ENCODE data around the gene CDH23. TPM values are rescaled to one million over a fixed set of nuclear protein-coding genes. Genes with fewer than 3 reads are reported as not detected.

Gene CDH23
- total RNA-seq, 1 experiment from 2014 or later, result not detected

DNA sequence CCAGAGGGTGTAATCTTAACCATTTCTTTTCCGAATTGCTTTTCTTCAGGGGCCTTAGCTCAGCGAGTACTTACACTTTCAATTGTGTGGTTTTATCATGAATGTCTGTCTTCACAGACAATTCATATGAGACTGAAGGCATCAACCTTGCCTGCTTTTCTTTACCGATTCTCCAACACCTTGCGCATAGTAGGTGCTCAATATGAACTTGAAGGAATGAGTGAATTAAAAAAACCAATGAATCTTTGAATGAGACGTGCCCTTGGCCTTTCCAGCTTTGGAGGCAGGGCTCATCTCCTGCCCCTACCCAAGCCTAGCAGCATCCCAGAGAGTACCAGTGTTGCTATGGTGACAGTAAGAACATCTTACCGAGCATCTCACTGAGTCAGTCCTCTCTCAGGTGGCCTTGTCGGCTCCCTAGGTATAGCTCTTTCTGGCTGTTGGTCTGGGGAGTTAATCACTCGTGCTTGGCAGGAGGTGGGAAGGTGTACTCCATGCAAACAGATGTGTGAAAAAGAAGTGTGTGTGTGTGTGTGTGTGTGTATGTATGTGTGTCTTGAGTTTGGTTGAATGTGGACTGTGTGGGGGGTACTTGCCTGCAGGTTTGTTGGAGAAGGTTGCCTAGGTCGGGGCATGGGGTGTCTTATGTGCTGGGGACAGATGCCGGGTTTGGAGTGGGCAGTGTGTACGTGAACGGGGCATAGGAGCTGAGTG is 215.1 kb downstream of the CDH23 start:
- H2AFZ ChIP-seq (ENCODE audit: low read length), result no peak overlapping the region
- ChIA-PET CTCF (no interaction called here), POLR2A (ENCODE audit: unreplicated experiment) (no interaction called here)
- DNase-seq, result no peak
- H3K36me3 ChIP-seq (ENCODE audit: low read depth, low read length), result no peaks in the 10 kb centered on the region
- no peaks in the 10 kb centered on the region for H4K20me1 ChIP-seq (ENCODE audit: low read length)
- no peaks in the 10 kb centered on the region for H3K27me3 ChIP-seq (ENCODE audit: low read length)
- no TSS peak for BruUV-seq (replicated peaks)
- H3K79me2 ChIP-seq (ENCODE audit: low read length), result no peaks in the 10 kb centered on the region
- TF ChIP-seq, protein P1, sequence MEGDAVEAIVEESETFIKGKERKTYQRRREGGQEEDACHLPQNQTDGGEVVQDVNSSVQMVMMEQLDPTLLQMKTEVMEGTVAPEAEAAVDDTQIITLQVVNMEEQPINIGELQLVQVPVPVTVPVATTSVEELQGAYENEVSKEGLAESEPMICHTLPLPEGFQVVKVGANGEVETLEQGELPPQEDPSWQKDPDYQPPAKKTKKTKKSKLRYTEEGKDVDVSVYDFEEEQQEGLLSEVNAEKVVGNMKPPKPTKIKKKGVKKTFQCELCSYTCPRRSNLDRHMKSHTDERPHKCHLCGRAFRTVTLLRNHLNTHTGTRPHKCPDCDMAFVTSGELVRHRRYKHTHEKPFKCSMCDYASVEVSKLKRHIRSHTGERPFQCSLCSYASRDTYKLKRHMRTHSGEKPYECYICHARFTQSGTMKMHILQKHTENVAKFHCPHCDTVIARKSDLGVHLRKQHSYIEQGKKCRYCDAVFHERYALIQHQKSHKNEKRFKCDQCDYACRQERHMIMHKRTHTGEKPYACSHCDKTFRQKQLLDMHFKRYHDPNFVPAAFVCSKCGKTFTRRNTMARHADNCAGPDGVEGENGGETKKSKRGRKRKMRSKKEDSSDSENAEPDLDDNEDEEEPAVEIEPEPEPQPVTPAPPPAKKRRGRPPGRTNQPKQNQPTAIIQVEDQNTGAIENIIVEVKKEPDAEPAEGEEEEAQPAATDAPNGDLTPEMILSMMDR (conservative IDR thresholded peaks at IDR 0.05; ENCODE audit: low read depth, low read length), result no peak
- TF ChIP-seq EZH2 (IDR thresholded peaks at IDR 0.05; ENCODE audit: low read length, unreplicated experiment), result no peak
- no peak for TF ChIP-seq EZH2phosphoT487 (IDR thresholded peaks at IDR 0.05; ENCODE audit: borderline replicate concordance, low read length)
- H3K27ac ChIP-seq (ENCODE audit: low read length), result no peak overlapping the region
- H3K4me2 ChIP-seq (ENCODE audit: low read length), result no peak overlapping the region
- no peaks in the 10 kb centered on the region for H3K9me2 ChIP-seq (replicated peaks; ENCODE audit: low read length)
- H3K4me1 ChIP-seq (ENCODE audit: insufficient read depth, low read length), result peaks cover 17% of the 10 kb centered on the region
- no peaks in the 10 kb centered on the region for H3F3A ChIP-seq (ENCODE audit: low read length, unreplicated experiment)
- no peak overlapping the region for H3K4me3 ChIP-seq (ENCODE audit: low read length)
- no peaks in the 10 kb centered on the region for H3K9me3 ChIP-seq (ENCODE audit: low read length)
- no peak overlapping the region for H3K9ac ChIP-seq (ENCODE audit: low read length)
- intact Hi-C loops (cut with micrococcal nuclease), result no loop called here
- ATAC-seq, result no peak

DNA sequence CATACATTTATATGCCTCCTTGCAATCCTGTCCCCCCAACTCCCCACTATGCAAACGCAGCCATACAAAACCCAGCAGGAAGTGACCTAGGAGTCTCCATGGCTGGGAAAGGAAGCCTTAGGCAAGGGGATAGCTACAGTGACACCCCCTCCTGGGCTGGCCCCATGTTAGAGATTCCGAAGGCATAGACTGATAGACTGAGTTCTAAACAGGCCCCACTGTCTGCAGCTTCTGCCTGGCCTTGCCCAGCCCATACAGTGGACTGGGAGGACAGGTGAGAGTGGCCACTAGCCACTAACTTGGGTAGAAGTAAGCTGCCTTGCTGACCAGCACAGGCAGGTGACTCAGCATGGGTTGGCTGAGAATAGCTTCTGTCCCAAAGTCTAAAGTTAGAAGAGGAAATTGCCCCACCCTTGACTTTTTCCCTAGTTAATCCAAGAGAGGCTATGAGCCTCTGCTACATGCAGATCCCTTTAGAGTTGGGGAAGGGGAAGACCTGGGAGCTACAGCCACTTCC is 216.6 kb downstream of the CDH23 start:
- no peaks in the 10 kb centered on the region for H3K9me2 ChIP-seq (replicated peaks; ENCODE audit: low read length)
- ChIA-PET POLR2A (ENCODE audit: unreplicated experiment) (no interaction called here), CTCF (interaction anchor here (0.9 kb wide), 1 partner anchor 95 kb away, joined by 3 read pairs; no protein-coding TSS in a partner anchor)
- no peaks in the 10 kb centered on the region for H3K9me3 ChIP-seq (ENCODE audit: low read length)
- no peaks in the 10 kb centered on the region for H3K79me2 ChIP-seq (ENCODE audit: low read length)
- H3F3A ChIP-seq (ENCODE audit: low read length, unreplicated experiment), result no peaks in the 10 kb centered on the region
- H3K4me2 ChIP-seq (ENCODE audit: low read length), result peak overlapping the region; percentile 42
- H4K20me1 ChIP-seq (ENCODE audit: low read length), result no peaks in the 10 kb centered on the region
- H3K36me3 ChIP-seq (ENCODE audit: low read depth, low read length), result no peaks in the 10 kb centered on the region
- H3K4me3 ChIP-seq (ENCODE audit: low read length), result no peak overlapping the region
- intact Hi-C loops (cut with micrococcal nuclease), result no loop called here
- peak; percentile 83 for ATAC-seq
- peak overlapping the region; percentile 48 for H3K27ac ChIP-seq (ENCODE audit: low read length)
- BruUV-seq (replicated peaks), result no TSS peak
- TF ChIP-seq EZH2phosphoT487 (IDR thresholded peaks at IDR 0.05; ENCODE audit: borderline replicate concordance, low read length) (no peak), EZH2 (IDR thresholded peaks at IDR 0.05; ENCODE audit: low read length, unreplicated experiment) (no peak)
- TF ChIP-seq, protein P1 (conservative IDR thresholded peaks at IDR 0.05; ENCODE audit: low read depth, low read length), result no peak
- H2AFZ ChIP-seq (ENCODE audit: low read length), result peak overlapping the region; percentile 13; the same call in 1 of the 2 replicates
- peak; percentile 64 for DNase-seq
- peaks cover 17% of the 10 kb centered on the region for H3K4me1 ChIP-seq (ENCODE audit: insufficient read depth, low read length)
- H3K9ac ChIP-seq (ENCODE audit: low read length), result no peak overlapping the region
- H3K27me3 ChIP-seq (ENCODE audit: low read length), result no peaks in the 10 kb centered on the region

DNA sequence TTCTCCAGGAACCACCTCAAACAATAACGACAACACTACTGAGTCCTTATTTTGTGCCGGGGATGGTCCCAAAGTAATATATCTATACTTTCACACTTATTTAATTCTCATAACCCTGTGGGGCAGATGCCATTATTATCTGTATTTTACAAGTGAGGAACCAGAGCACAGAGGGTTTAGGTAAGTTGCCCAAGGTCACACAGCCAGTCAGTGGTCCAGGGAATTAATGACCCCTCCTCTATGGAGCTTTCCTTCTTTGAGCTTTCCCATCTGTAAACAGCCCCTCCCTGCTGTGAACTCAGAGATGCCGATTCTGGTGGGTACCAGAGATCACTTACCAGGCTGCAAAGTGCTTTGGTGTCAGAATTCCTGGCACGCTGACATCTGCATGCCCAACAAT is 217.2 kb downstream of the CDH23 start:
- TF ChIP-seq EZH2phosphoT487 (IDR thresholded peaks at IDR 0.05; ENCODE audit: borderline replicate concordance, low read length) (no peak), EZH2 (IDR thresholded peaks at IDR 0.05; ENCODE audit: low read length, unreplicated experiment) (no peak)
- TF ChIP-seq, protein P1 (conservative IDR thresholded peaks at IDR 0.05; ENCODE audit: low read depth, low read length), result no peak
- no peaks in the 10 kb centered on the region for H4K20me1 ChIP-seq (ENCODE audit: low read length)

More for the DNA sequence above, 217.2 kb downstream of the CDH23 start:
- Histone ChIP-seq H3K4me3 (ENCODE audit: low read length) (no peak overlapping the region), H2AFZ (ENCODE audit: low read length) (no peak overlapping the region), H3K9me2 (replicated peaks; ENCODE audit: low read length) (no peaks in the 10 kb centered on the region), H3K79me2 (ENCODE audit: low read length) (no peaks in the 10 kb centered on the region), H3K36me3 (ENCODE audit: low read depth, low read length) (no peaks in the 10 kb centered on the region), H3K4me1 (ENCODE audit: insufficient read depth, low read length) (peaks cover 17% of the 10 kb centered on the region), H3K4me2 (ENCODE audit: low read length) (peak overlapping the region; percentile 42), H3K9me3 (ENCODE audit: low read length) (no peaks in the 10 kb centered on the region), H3K9ac (ENCODE audit: low read length) (no peak overlapping the region), H3F3A (ENCODE audit: low read length, unreplicated experiment) (no peaks in the 10 kb centered on the region), H3K27ac (ENCODE audit: low read length) (0 out of 2 replicates have a peak overlapping the region, but pooled peaks have one; percentile 48), H3K27me3 (ENCODE audit: low read length) (no peaks in the 10 kb centered on the region)
- ATAC-seq, result no peak
- ChIA-PET CTCF (interaction anchor here (0.9 kb wide), 1 partner anchor 94 kb away, joined by 3 read pairs; no protein-coding TSS in a partner anchor), POLR2A (ENCODE audit: unreplicated experiment) (no interaction called here)
- no TSS peak for BruUV-seq (replicated peaks)
- DNase-seq, result no peak
- intact Hi-C loops (cut with micrococcal nuclease), result no loop called here
